A673 (cell line): ENCODE measurements around the gene NECTIN3.

Experiments used
- EZH2 ChIP-seq: fragments of 200-600 bp; sonication (generic); IDR thresholded peaks from 2 replicates; pipeline ENCODE4 v1.6.1; 2017; ENCODE audit warnings: borderline replicate concordance, low read depth, mild to moderate bottlenecking, mixed read lengths, antibody characterized with exemption, low read length; ENCODE audit not compliant: poor library complexity, severe bottlenecking
- TF ChIP-seq, protein P1 (sequence below): fragments of 300-800, 200-600 bp; sonication (generic); conservative IDR thresholded peaks from 2 replicates; pipeline ENCODE4 v1.5.1; 2017; ENCODE audit warnings: low read depth, mild to moderate bottlenecking, antibody characterized with exemption, low read length, moderate library complexity, mixed read lengths

DNA sequence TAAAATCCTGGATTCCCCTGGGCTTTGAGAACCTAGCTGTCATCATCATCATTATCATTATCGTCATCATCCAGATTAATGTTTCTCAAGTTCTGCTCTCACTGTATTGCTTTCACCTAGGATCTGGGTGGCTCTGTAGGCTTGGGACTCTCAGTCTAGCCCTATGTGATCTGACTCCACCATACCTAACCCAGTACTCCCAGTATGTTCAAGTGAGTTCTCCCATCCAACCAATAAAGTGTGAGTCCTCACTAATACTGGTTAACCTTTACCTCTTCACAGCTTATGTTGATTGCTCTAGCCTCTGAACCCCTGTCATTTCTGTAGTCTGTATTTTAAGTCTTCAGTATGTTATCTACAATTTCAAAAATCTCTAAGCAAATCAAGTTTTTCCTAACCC lies 102.3 kb downstream of the NECTIN3 start:
- TF ChIP-seq, protein P1, sequence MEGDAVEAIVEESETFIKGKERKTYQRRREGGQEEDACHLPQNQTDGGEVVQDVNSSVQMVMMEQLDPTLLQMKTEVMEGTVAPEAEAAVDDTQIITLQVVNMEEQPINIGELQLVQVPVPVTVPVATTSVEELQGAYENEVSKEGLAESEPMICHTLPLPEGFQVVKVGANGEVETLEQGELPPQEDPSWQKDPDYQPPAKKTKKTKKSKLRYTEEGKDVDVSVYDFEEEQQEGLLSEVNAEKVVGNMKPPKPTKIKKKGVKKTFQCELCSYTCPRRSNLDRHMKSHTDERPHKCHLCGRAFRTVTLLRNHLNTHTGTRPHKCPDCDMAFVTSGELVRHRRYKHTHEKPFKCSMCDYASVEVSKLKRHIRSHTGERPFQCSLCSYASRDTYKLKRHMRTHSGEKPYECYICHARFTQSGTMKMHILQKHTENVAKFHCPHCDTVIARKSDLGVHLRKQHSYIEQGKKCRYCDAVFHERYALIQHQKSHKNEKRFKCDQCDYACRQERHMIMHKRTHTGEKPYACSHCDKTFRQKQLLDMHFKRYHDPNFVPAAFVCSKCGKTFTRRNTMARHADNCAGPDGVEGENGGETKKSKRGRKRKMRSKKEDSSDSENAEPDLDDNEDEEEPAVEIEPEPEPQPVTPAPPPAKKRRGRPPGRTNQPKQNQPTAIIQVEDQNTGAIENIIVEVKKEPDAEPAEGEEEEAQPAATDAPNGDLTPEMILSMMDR, result no peak
- TF ChIP-seq EZH2, result no peak
